Activated CD4-positive, alpha-beta T cell treated with anti-CD3 and anti-CD28 coated beads, Interleukin-2, amount 10 ng/mL, durations not matched to agents 24 days and 14 days (primary cell): ENCODE measurements around the gene MBNL2. TPM values are rescaled to one million over a fixed set of nuclear protein-coding genes. Genes with fewer than 3 reads are reported as not detected.

Experiments
- DNase-seq: peaks from one replicate; pipeline ENCODE4 v3.0.0; 2022
- H3K27ac Mint-ChIP-seq: one replicate; pipeline ENCODE4 v1.8.0; 2022; ENCODE audit warnings: mild to moderate bottlenecking, mixed read lengths
- H3K27me3 Mint-ChIP-seq: one replicate; pipeline ENCODE4 v1.8.0; 2022; ENCODE audit warnings: mixed read lengths
- H3K36me3 Mint-ChIP-seq: one replicate; pipeline ENCODE4 v1.8.0; 2022; ENCODE audit warnings: low read depth, mild to moderate bottlenecking, mixed read lengths
- H3K4me1 Mint-ChIP-seq: one replicate; pipeline ENCODE4 v1.8.0; 2021; ENCODE audit warnings: mixed read lengths
- H3K4me3 Mint-ChIP-seq: one replicate; pipeline ENCODE4 v1.8.0; 2022; ENCODE audit warnings: mild to moderate bottlenecking, moderate library complexity, mixed read lengths
- H3K9me3 Mint-ChIP-seq: one replicate; pipeline ENCODE4 v1.8.0; 2021; ENCODE audit warnings: mixed read lengths
- intact Hi-C: fragments of 100-400 bp; cut with micrococcal nuclease; formaldehyde crosslinking; loops from one replicate; pipeline ENCODE4 v1.15.1; 2023
- total RNA-seq: library from RNA; stranded (reverse); gene quantifications from 2 replicates; pipeline ENCODE4 v1.2.3, GENCODE V29; 2022

The MBNL2 gene
- total RNA-seq, 1 donor from 2014 or later = 22.0 TPM

- DNase-seq = no peak
- Mint-ChIP-seq H3K4me1 (peaks cover 13% of the 10 kb centered on the region), H3K9me3 (no peaks in the 10 kb centered on the region), H3K27ac (no peak overlapping the region), H3K4me3 (no peak overlapping the region), H3K36me3 (peaks cover 8% of the 10 kb centered on the region), H3K27me3 (no peaks in the 10 kb centered on the region)
- intact Hi-C loops = no loop called here
These were observed 9.1 kb downstream of the MBNL2 start for GRCh38 chr13:97231118-97231828.

- no peaks in the 10 kb centered on the region for H3K27me3 Mint-ChIP-seq
- intact Hi-C loops = no loop called here
- no peaks in the 10 kb centered on the region for H3K9me3 Mint-ChIP-seq
- peaks cover 8% of the 10 kb centered on the region for H3K36me3 Mint-ChIP-seq
- H3K4me1 Mint-ChIP-seq = peaks cover 12% of the 10 kb centered on the region
- DNase-seq = no peak
- H3K27ac Mint-ChIP-seq = no peak overlapping the region
- H3K4me3 Mint-ChIP-seq = no peak overlapping the region
These were observed 9.7 kb downstream of the MBNL2 start for GRCh38 chr13:97231829-97232196.

DNA sequence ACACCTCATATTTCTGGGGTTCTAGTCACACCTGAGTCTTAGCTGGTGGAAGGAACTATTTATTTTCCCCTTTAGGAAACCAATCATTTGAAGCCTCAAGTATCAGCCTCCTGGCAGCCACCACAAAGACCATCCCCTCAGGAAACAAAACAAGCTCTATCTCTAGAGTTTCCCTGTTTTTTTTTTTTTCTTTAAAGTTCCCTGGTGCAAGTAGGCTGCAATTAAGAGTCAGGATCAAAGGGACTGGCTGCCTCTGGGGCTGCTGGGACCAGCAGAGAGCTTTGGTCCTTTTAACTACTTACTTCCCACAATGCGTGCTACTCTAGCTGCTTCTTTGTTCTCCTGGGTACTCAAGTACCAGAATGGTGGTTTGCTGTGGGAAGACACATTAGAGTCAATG is 11.4 kb downstream of the MBNL2 start:
- Mint-ChIP-seq H3K27ac (no peak overlapping the region), H3K4me1 (peaks cover 17% of the 10 kb centered on the region), H3K9me3 (peaks cover 6% of the 10 kb centered on the region), H3K4me3 (no peak overlapping the region), H3K36me3 (peaks cover 15% of the 10 kb centered on the region), H3K27me3 (no peaks in the 10 kb centered on the region)
- intact Hi-C loops = no loop called here
- DNase-seq = no peak

GRCh38 chr13:97234236-97234635 is 12.1 kb downstream of the MBNL2 start:
- intact Hi-C loops = no loop called here
- DNase-seq = no peak
- peaks cover 6% of the 10 kb centered on the region for H3K9me3 Mint-ChIP-seq
- peaks cover 16% of the 10 kb centered on the region for H3K36me3 Mint-ChIP-seq
- no peak overlapping the region for H3K4me3 Mint-ChIP-seq
- H3K27me3 Mint-ChIP-seq = no peaks in the 10 kb centered on the region
- no peak overlapping the region for H3K27ac Mint-ChIP-seq
- peaks cover 21% of the 10 kb centered on the region for H3K4me1 Mint-ChIP-seq

DNA sequence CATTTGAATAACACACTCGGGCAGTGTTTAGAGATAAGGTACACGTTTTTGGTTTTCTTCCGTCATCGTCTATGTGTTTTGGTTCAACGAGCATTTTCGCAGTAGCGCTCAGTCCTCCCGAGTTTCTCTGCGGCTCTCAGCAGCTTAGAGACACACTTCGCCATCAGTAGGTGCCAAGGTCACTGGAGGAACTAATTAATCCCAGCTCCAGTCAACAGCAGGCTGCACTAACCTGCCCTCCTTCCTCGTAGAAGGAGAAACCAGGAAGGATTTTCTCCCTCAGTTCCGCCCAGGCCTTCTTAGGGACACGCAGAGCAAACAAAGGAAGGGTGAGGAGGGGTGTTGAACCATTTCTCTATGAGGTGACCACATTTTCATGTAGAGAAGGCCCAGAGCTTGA is 12.6 kb downstream of the MBNL2 start:
- no peak overlapping the region for H3K27ac Mint-ChIP-seq
- no peaks in the 10 kb centered on the region for H3K27me3 Mint-ChIP-seq
- H3K4me1 Mint-ChIP-seq = peaks cover 19% of the 10 kb centered on the region
- DNase-seq = no peak
- H3K4me3 Mint-ChIP-seq = no peak overlapping the region
- peaks cover 12% of the 10 kb centered on the region for H3K36me3 Mint-ChIP-seq
- intact Hi-C loops = no loop called here
- H3K9me3 Mint-ChIP-seq = peaks cover 6% of the 10 kb centered on the region

- peaks cover 6% of the 10 kb centered on the region for H3K9me3 Mint-ChIP-seq
- H3K36me3 Mint-ChIP-seq = peaks cover 12% of the 10 kb centered on the region
- peaks cover 19% of the 10 kb centered on the region for H3K4me1 Mint-ChIP-seq
- H3K27ac Mint-ChIP-seq = no peak overlapping the region
- no peak overlapping the region for H3K4me3 Mint-ChIP-seq
- DNase-seq = no peak
- no peaks in the 10 kb centered on the region for H3K27me3 Mint-ChIP-seq
- intact Hi-C loops = no loop called here
These were observed 13.6 kb downstream of the MBNL2 start for GRCh38 chr13:97235549-97236231.

GRCh38 chr13:97237388-97237787 is 15.3 kb downstream of the MBNL2 start:
- H3K27ac Mint-ChIP-seq = no peak overlapping the region
- H3K4me3 Mint-ChIP-seq = no peak overlapping the region
- H3K27me3 Mint-ChIP-seq = no peaks in the 10 kb centered on the region
- peaks cover 6% of the 10 kb centered on the region for H3K9me3 Mint-ChIP-seq
- H3K36me3 Mint-ChIP-seq = peaks cover 12% of the 10 kb centered on the region
- H3K4me1 Mint-ChIP-seq = peaks cover 23% of the 10 kb centered on the region
- DNase-seq = no peak
- intact Hi-C loops = no loop called here

DNA sequence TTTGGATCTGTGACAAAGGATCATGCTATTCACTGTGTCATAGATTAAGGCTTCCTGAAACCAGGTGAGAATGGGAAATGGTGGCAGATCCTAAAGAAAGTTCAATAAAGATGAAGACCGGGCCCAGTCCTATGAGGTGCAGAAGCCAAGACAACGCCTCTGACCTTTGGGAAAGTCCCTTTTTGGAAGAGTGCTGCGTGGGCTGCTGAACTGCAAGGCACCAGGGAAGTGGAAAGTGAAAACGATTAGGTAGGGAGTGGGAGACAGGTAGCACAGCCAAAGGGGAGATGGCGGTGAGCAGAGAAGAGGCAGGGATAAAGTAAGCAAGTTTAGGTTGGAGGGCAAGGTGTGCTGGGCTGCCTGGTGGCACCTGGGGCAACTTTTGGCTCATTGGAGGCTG is 16.3 kb downstream of the MBNL2 start:
- H3K4me3 Mint-ChIP-seq = peak overlapping the region; percentile 1
- no peak for DNase-seq
- no peak overlapping the region for H3K27ac Mint-ChIP-seq
- peaks cover 21% of the 10 kb centered on the region for H3K4me1 Mint-ChIP-seq
- peaks cover 6% of the 10 kb centered on the region for H3K9me3 Mint-ChIP-seq
- H3K27me3 Mint-ChIP-seq = no peaks in the 10 kb centered on the region
- intact Hi-C loops = no loop called here
- peaks cover 10% of the 10 kb centered on the region for H3K36me3 Mint-ChIP-seq

GRCh38 chr13:97238883-97239282 is 16.8 kb downstream of the MBNL2 start:
- Mint-ChIP-seq H3K4me1 (peaks cover 21% of the 10 kb centered on the region), H3K9me3 (peaks cover 6% of the 10 kb centered on the region), H3K27me3 (no peaks in the 10 kb centered on the region), H3K27ac (no peak overlapping the region), H3K4me3 (no peak overlapping the region), H3K36me3 (peaks cover 10% of the 10 kb centered on the region)
- no peak for DNase-seq
- intact Hi-C loops = no loop called here

- peaks cover 21% of the 10 kb centered on the region for H3K4me1 Mint-ChIP-seq
- H3K9me3 Mint-ChIP-seq = peaks cover 6% of the 10 kb centered on the region
- no peaks in the 10 kb centered on the region for H3K27me3 Mint-ChIP-seq
- H3K27ac Mint-ChIP-seq = no peak overlapping the region
- intact Hi-C loops = no loop called here
- H3K4me3 Mint-ChIP-seq = no peak overlapping the region
- peaks cover 10% of the 10 kb centered on the region for H3K36me3 Mint-ChIP-seq
- DNase-seq = no peak
These were observed 17.2 kb downstream of the MBNL2 start for GRCh38 chr13:97239306-97239705.

DNA sequence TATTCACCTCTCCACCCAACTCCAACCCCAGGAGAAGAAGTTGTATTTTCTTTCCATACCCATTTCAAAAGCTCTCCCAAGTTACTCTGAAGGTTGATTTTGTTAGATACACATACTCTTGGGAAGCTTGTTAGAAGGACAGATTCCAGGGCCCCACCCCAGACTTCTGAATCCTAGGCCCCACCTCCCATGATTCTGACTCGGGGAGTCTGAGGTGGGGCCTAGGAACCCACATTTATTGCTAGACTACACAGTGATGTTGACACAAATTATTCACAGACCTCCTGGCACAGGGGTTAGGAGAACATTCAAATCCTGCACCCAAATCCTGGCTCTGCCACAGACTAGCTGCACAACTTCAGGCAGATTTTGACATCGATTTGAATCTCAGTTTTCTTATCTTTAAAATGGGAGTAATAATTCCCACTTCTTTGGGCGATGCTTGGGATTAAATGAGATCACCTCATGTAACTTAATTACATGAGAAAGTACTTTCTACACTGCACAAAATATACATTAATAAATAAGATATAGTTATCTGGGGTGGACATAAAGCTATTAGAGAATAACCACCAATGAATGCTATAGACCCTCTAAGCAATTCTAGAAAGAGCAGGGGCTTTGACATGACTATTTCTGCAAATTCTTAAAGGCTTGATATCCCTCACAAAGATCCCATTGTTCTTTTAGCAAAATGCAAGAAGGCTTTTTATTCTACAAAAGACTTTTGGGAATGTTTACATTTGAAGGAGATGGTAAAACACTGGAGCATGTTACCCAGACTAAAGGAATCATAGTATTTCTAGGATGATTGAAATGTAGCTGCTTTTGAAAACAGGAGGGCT is 18.0 kb downstream of the MBNL2 start:
- DNase-seq = no peak
- Mint-ChIP-seq H3K4me1 (peaks cover 21% of the 10 kb centered on the region), H3K27ac (no peak overlapping the region), H3K4me3 (no peak overlapping the region), H3K27me3 (no peaks in the 10 kb centered on the region), H3K36me3 (peaks cover 7% of the 10 kb centered on the region), H3K9me3 (peaks cover 6% of the 10 kb centered on the region)
- intact Hi-C loops = no loop called here

DNA sequence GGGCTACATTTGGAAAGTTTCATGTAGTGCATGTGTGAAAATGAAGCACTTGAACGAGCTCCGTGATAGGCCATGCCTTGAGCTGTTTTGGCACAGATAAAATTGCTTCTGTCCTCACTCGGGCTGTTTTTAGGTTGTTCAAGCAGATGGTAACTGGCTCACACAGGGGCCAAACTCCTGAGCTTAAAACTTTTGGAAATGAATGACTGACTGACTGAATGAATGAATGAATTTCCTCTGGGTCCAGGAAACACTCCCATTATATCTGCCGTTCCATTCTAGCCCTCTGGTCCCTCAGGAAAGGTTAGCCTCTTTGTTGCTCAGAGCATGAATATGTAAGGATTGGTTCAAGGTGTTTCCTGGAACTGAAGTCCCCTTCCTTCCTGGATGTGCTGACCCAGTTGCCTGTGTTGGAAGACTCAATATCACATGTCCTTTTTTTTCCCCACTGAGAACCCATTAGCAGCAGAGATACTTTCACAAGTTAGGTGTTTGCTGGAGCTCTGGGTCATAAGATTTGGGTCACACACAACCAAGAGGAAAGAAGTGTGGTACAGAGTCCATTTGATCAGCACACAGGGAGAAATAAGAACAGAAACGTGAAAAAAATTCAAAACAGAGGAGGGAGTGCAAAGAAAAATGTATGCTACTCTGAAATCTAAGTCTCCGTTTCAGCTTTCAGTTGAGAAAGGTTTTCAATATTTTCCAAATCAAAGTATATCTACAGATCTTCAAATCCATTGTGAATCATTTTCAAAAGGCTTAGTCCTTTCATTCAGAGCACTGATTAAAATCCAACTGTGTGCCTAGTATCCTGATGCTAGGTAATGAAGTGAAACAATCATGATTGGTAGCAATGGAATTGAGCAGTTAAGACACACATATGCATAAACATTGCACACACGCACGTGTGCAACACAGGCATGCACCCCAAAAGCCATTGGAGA is 18.9 kb downstream of the MBNL2 start:
- peaks cover 7% of the 10 kb centered on the region for H3K36me3 Mint-ChIP-seq
- peaks cover 6% of the 10 kb centered on the region for H3K9me3 Mint-ChIP-seq
- intact Hi-C loops = no loop called here
- H3K27me3 Mint-ChIP-seq = no peaks in the 10 kb centered on the region
- no peak for DNase-seq
- H3K4me1 Mint-ChIP-seq = peaks cover 21% of the 10 kb centered on the region
- H3K4me3 Mint-ChIP-seq = no peak overlapping the region
- H3K27ac Mint-ChIP-seq = no peak overlapping the region

GRCh38 chr13:97241761-97242160 is 19.6 kb downstream of the MBNL2 start:
- Mint-ChIP-seq H3K4me3 (no peak overlapping the region), H3K9me3 (peaks cover 6% of the 10 kb centered on the region), H3K27me3 (no peaks in the 10 kb centered on the region), H3K4me1 (peaks cover 18% of the 10 kb centered on the region), H3K27ac (no peak overlapping the region), H3K36me3 (peaks cover 7% of the 10 kb centered on the region)
- no peak for DNase-seq
- intact Hi-C loops = no loop called here
